NB4 (cell line): ENCODE data around the gene KCNIP4.

Experiments
- POLR2A ChIP-seq: IDR thresholded peaks from 2 replicates; pipeline ENCODE4 v1.6.1; 2011; ENCODE audit warnings: mild to moderate bottlenecking; ENCODE audit not compliant: insufficient read length; ENCODE audit errors: extremely low read depth
- TF ChIP-seq, protein P1 (sequence below): IDR thresholded peaks from one replicate; pipeline ENCODE4 v1.5.1; 2012; ENCODE audit warnings: low read depth, low read length

- TF ChIP-seq POLR2A = no peak
- TF ChIP-seq, protein P1, sequence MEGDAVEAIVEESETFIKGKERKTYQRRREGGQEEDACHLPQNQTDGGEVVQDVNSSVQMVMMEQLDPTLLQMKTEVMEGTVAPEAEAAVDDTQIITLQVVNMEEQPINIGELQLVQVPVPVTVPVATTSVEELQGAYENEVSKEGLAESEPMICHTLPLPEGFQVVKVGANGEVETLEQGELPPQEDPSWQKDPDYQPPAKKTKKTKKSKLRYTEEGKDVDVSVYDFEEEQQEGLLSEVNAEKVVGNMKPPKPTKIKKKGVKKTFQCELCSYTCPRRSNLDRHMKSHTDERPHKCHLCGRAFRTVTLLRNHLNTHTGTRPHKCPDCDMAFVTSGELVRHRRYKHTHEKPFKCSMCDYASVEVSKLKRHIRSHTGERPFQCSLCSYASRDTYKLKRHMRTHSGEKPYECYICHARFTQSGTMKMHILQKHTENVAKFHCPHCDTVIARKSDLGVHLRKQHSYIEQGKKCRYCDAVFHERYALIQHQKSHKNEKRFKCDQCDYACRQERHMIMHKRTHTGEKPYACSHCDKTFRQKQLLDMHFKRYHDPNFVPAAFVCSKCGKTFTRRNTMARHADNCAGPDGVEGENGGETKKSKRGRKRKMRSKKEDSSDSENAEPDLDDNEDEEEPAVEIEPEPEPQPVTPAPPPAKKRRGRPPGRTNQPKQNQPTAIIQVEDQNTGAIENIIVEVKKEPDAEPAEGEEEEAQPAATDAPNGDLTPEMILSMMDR = no peak
These were observed 822.5 kb downstream of the KCNIP4 start for GRCh38 chr4:21126014-21126512.
